Suppressor macrophage treated with lipopolysaccharide for 4 hours (primary cell): ENCODE results near the gene PLCG1.
"Not testable (repeated sequence)": the region's sequence is repeated elsewhere in the genome, so short reads cannot be mapped to it uniquely, and the experiment has no call there.

Source experiments
- DNase-seq: peaks from one replicate; pipeline ENCODE4 v3.0.0-alpha.2; 2020

Gene PLCG1

GRCh38 chr20:41125530-41126457, 11.5 kb upstream of the PLCG1 start:
- no peak for DNase-seq

DNA sequence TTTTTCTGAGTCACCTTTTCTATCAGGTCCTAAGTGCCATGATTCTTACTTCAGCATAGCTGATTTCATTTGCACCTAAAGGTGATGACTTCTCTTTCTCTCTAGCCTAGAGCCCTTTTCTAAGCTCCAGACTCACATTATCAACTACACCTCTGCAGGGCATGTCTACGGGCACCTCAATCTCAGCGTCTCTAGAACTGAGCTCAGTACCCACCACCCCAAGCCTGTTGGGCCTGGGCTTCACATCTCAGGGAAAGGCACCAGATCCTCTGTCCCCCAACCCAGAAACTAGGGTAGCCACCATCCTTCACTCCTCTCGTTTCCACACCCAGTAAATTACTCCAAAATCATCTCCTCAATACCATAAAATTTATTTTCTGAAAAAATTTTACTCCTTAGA, 10.6 kb upstream of the PLCG1 start:
- DNase-seq: no peak

GRCh38 chr20:41128317-41128716, 9.0 kb upstream of the PLCG1 start:
- not testable (repeated sequence) for DNase-seq

GRCh38 chr20:41131594-41132387, 5.6 kb upstream of the PLCG1 start:
- no peak for DNase-seq

- not testable (repeated sequence) for DNase-seq
These were observed 5.0 kb upstream of the PLCG1 start for GRCh38 chr20:41132388-41132775.

GRCh38 chr20:41133709-41134361, 3.5 kb upstream of the PLCG1 start:
- peak; percentile 48 for DNase-seq

- no peak for DNase-seq
These were observed 2.8 kb upstream of the PLCG1 start for GRCh38 chr20:41134362-41135186.

GRCh38 chr20:41135187-41135887, 2.0 kb upstream of the PLCG1 start:
- no peak for DNase-seq

GRCh38 chr20:41135888-41136679, 1.3 kb upstream of the PLCG1 start:
- no peak for DNase-seq

DNA sequence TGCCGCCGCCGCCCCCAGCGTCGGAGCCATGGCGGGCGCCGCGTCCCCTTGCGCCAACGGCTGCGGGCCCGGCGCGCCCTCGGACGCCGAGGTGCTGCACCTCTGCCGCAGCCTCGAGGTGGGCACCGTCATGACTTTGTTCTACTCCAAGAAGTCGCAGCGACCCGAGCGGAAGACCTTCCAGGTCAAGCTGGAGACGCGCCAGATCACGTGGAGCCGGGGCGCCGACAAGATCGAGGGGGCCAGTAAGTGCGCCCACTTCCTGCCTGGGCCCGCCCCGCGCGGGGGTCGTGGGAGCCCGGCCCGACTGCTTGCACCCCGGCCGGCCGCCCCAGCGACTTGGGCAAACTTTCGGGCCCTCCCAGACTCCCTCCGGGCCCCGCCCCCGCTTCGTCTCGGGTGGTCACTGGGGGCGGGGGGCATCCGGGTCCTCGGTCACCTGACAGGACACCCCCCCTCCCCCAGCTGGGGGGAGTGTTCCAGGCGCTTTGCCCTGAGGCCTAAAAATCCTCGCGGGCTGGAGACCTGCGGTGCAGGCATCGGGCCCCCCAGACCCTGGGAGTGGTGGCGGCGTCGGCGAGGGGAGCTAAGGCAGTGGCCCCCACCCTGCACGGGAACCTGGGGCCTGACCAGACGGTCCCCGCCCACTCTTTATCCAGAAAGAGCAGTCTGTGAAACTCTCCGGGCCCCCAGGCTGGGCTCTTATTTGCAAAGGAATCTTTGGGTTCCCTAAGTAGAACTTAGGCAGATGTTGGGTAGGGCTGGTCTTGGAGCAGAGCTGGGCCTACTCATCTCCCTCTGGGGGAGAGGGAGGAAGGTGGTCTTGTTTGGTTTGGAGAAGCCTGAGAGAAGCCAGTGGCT, 501 bp downstream of the PLCG1 start:
- no peak for DNase-seq

GRCh38 chr20:41138475-41139226, 1.3 kb downstream of the PLCG1 start:
- DNase-seq: no peak

DNA sequence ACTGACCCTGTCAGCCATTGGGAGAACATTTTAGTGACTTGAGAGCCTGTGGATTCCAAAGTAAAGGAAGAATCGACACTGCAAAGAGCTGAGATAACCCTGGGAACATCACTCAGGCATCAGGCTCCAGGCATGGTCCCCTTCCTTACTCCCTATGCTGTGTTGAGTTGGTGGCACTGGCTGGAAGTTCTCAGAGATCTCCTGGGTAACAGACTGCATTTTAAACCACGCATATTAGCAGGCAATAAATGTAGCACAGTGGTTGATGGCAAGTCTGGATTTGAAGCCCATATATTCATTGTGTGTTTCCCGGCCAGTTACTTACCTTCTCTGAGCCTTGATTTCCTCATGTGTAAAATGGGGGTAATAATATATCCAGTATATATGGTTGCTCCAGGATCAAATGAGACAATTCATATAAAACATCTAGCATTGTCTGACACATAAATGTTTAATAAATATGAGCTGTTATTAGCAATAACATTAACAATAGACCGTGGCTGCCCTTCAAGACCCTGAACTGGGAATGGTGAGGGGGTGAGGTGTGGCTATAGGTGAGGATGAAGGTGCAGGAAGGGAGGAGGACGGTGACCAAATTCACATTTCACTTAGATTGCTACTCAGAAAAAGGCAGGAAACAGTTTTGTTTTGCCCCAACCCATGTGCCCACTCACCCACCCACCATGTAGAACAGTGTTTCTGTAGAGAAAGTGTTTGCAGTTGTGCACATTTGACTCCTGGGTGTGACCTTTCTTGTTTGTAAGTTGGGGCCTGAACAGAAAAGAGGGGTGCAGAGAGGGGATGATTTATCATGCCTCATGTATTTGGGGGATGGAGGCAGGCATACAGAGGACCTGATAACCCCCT, 2.1 kb downstream of the PLCG1 start:
- DNase-seq: no peak

DNA sequence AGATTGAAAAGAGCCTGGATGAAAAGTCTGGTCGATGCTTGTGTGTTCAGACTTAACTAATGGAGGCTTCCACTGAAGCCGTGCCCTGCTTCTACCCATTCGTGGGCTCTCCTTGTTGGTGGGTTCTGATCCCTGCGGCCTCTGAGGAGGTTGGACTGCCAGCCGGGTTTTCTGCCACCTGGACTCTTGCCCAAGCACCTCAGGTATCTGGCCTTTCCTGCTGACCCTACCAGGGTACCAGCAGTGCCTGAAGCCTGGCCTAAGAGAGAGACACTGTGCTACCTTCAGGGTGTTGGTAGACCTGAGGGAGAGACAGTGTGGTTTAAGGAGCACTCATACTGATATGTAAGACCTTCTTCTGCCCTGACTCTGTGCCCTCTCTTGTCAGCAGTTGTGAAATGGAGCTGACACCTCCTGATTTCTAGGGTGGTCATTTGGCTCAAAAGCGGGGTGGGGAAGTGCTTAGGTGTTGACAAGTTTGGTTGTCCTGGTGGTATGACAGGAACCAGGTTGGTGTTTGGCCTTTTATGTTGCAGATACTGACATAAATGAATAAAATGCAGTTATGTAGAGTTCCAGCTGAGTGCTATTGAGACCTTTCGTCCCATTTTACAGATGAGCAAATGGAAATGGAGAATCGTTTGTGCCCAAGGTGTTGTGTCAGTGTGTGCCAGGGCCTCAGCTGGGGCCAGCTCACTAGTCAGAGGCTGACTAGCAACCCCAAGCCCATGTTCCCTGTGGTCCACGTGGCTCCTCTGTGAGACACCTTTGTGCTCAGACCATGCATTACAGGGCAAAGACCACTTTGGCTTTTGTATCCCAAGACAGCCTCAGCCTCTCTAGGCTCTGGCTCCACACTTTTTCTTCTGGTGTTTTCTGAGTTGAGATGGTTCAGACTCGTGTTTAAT, 3.1 kb downstream of the PLCG1 start:
- no peak for DNase-seq

DNA sequence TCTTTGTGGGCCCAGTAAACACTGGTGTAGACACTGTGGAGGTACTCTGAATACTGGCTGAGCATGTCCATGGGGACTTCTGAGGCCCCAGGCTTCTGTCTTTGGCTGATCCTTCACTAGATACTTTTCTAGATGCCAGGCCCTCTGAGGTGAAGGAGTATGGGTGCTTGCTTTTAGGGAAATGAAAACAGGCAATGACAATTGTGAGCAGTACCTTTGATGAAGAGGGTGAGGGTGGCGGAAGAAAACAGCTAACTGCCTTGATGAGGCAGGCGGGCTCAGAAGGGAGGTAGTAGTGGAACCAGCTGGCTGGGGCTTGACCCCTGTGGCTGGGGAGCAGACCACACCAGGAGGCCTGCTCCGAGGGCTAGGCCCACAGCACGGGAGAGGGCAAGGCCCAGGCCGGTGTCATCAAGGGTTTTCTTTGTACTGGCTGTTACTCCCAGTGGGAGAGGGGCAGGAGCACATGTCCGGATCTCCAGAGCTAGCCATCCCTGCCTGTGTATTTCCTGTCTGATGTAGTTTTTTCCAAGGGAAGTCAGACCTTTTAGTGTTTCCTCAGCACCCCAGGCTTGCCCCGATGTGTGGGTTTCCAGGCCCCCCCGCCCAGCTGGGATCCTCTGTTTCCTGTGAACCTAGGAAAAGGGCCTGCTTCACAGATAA, 3.9 kb downstream of the PLCG1 start:
- no peak for DNase-seq

DNA sequence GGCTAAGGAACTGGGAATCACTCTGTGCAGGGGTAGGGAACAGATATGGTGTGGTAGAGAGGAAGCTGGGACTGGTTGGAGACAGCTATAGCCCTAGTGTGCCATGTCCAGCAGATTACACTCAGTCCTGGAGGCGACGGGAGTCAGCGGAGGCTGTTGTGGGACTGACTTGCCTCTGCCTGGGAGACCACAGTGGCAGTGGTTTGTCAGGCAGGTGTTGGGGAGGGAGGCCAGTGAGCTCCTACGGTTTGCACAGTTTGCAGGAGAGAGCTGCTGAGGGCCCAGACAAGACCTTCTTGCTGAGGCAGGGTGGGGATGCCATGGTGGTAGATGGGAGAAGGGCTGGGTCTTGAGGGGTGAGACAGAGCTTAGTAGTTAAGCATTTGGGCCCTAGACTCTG, 4.9 kb downstream of the PLCG1 start:
- DNase-seq: no peak

- no peak for DNase-seq
These were observed 5.6 kb downstream of the PLCG1 start for GRCh38 chr20:41142919-41143318.

DNA sequence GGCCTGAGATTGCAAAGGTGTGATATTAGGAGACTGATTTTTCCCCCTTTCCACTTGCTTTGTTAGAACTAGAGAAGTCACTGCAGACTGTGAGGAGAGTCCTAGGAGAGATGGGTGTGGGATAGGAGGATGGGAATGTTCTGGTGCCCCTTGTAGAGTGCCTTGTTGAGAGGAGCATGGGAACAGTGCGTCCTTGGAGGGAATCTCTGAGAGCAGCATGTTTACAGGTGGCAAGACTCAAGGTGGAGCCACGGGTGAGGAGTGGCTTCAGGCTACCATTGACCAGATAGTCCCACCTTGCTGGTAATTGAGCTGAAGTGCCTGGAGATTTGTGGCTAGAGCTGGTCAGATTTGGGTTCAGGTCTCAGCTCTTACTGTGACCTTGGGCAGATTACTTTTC, 6.0 kb downstream of the PLCG1 start:
- no peak for DNase-seq
